ENCODE measurements around the gene FGD5.

FGD5 gene

DNA sequence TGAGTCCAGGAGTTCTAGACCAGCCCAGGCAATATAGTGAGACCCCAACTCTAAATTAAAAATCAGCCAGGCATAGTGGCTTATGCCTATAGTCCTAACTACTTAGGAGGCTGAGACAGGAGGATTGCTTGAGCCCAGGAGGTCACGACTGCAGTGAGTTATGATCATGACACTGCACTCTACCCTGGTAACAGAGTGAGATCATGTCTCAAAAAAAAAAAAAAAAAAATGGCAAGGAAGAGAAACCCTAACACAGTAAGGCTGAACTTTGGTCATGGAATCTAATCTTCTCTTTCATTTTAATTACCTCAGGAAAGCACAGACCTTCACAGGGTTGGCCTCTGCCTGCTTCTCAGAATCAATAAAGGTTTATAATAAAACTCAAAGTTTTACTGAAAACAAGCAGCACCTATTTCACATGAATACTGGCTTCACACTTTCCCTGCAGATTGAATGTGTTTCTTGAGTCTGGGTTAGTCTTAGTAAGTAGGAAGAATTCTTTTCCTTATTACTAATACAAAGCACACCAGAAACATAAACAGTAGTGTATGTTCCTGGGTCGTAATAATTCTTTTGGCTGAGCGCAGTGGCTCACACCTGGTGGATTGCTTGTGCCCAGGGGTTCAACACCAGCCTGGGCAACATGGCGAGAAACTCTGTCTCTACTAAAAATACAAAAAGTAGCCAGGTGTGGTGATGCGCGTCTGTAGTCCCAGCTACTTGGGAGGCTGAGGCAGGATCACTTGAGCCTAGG, 117.0 kb downstream of the FGD5 start:
- H3K9me3 ChIP-seq (ENCODE audit: control insufficient read depth, low read length) = no peaks in the 10 kb centered on the region
- no peak overlapping the region for H3K27ac ChIP-seq (ENCODE audit: low read depth, low read length, severe bottlenecking)
- 94 to 100% methylated on average over 3 to 4 of the region's 6 CpGs for WGBS, 2 experiments (ENCODE audit: insufficient coverage in 2 of 2)
- no peak overlapping the region for H3K4me3 ChIP-seq (ENCODE audit: extremely low read depth, insufficient read depth, low read length, poor library complexity, severe bottlenecking)
- H3K4me1 ChIP-seq (ENCODE audit: control insufficient read depth, insufficient read depth, low read length, poor library complexity, severe bottlenecking) = no peaks in the 10 kb centered on the region
- peaks cover 15% of the 10 kb centered on the region for H3K36me3 ChIP-seq (ENCODE audit: control insufficient read depth, insufficient read depth, low read length)

DNA sequence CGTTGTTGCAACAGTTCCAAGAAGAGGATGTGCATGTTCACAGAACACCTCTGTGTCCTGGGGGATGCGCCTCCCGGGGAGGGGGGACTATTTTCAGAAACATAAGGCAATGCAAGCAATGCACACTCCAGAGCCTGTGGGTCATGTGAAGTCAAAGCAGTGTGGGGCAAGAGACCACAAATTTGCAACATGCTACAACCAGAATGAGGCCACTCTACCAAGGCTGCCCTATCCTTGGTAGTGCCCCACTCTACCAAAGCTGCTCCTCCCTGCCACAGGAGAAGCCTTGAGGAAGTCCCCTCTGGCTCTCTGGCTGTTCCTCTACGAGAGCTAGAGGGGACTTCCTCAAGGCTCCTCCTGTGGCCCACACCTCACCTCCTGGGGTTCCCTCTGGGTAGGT, 120.2 kb downstream of the FGD5 start:
- H3K4me1 ChIP-seq (ENCODE audit: control insufficient read depth, insufficient read depth, low read length, poor library complexity, severe bottlenecking) = peaks cover 9% of the 10 kb centered on the region
- 96% methylated on average over 2 of the region's 4 CpGs; no CpG with 5 or more reads in 1 of the 2 experiments for WGBS, 2 experiments (ENCODE audit: insufficient coverage in 2 of 2)
- H3K36me3 ChIP-seq (ENCODE audit: control insufficient read depth, insufficient read depth, low read length) = peaks cover 18% of the 10 kb centered on the region
- no peaks in the 10 kb centered on the region for H3K9me3 ChIP-seq (ENCODE audit: control insufficient read depth, low read length)
- H3K4me3 ChIP-seq (ENCODE audit: extremely low read depth, insufficient read depth, low read length, poor library complexity, severe bottlenecking) = no peak overlapping the region
- no peak overlapping the region for H3K27ac ChIP-seq (ENCODE audit: low read depth, low read length, severe bottlenecking)

DNA sequence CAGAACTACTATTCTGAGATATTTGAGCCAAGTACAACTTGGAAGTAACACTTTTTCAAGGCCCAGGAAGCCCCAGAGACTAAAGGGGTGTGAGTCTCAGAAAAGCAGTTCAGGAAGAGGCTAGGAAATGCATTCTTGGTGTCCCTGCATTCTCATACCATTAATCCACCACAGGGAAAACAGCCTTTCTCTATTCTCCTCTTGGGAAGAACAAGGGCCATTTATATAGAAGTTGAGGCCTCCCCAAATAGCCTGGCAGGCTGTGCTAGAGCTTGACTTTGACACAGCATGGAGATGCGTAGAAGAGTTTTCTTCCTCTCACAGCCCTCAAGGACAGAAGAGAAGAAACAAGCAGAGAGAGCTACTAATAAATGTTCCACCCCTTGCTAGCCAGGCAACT, 123.1 kb downstream of the FGD5 start:
- Histone ChIP-seq H3K27ac (ENCODE audit: low read depth, low read length, severe bottlenecking) (peak overlapping the region; percentile 43), H3K9me3 (ENCODE audit: control insufficient read depth, low read length) (no peaks in the 10 kb centered on the region), H3K4me1 (ENCODE audit: control insufficient read depth, insufficient read depth, low read length, poor library complexity, severe bottlenecking) (peaks cover 9% of the 10 kb centered on the region), H3K4me3 (ENCODE audit: extremely low read depth, insufficient read depth, low read length, poor library complexity, severe bottlenecking) (no peak overlapping the region), H3K36me3 (ENCODE audit: control insufficient read depth, insufficient read depth, low read length) (peaks cover 33% of the 10 kb centered on the region)
- WGBS, 2 experiments (ENCODE audit: insufficient coverage in 2 of 2) = 86 to 100% methylated on average over 1 of the region's 1 CpG

DNA sequence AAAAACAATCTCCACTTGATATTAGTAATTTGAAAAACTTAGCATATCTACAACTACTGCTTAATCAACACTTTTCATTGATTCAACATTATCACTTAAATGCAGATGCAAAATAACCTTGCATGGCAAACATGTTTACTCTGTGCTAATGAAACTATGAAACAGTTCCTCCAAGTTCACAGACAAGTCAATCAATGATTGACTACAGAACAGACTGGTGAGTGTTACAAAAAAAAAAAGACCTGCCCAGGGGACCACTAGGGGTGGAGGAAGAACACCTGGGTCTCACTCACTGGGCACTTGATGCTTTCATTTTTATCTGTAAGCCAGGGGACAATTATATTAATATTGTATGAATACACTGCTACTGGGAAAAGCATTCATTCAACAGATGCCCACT, 124.3 kb downstream of the FGD5 start:
- no peak overlapping the region for H3K4me3 ChIP-seq (ENCODE audit: extremely low read depth, insufficient read depth, low read length, poor library complexity, severe bottlenecking)
- peaks cover 33% of the 10 kb centered on the region for H3K36me3 ChIP-seq (ENCODE audit: control insufficient read depth, insufficient read depth, low read length)
- no peaks in the 10 kb centered on the region for H3K9me3 ChIP-seq (ENCODE audit: control insufficient read depth, low read length)
- H3K27ac ChIP-seq (ENCODE audit: low read depth, low read length, severe bottlenecking) = no peak overlapping the region
- H3K4me1 ChIP-seq (ENCODE audit: control insufficient read depth, insufficient read depth, low read length, poor library complexity, severe bottlenecking) = peaks cover 9% of the 10 kb centered on the region

DNA sequence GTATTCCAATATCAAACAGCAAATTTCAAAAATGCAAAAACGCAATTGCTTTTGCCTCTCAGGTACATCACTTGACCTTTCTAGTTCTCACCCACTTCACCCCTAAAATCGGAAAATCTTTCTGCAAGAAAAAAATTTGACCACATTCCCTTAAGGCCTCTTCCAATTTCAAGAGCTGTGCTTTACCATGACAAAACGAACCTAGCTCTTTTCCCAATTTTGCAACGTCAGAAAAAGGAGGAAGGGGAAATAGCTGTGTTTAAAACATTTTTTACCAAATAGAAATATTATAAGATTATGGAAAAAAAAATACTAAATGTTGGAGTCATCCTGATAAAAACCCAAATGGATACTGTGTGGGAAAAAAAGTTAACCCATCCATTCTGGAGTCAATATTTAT, 127.5 kb downstream of the FGD5 start:
- Histone ChIP-seq H3K4me1 (ENCODE audit: control insufficient read depth, insufficient read depth, low read length, poor library complexity, severe bottlenecking) (peaks cover 24% of the 10 kb centered on the region), H3K36me3 (ENCODE audit: control insufficient read depth, insufficient read depth, low read length) (peaks cover 46% of the 10 kb centered on the region), H3K27ac (ENCODE audit: low read depth, low read length, severe bottlenecking) (no peak overlapping the region), H3K9me3 (ENCODE audit: control insufficient read depth, low read length) (no peaks in the 10 kb centered on the region), H3K4me3 (ENCODE audit: extremely low read depth, insufficient read depth, low read length, poor library complexity, severe bottlenecking) (peak overlapping the region; percentile 88)
- 70 to 75% methylated on average over 2 of the region's 4 CpGs for WGBS, 2 experiments (ENCODE audit: insufficient coverage in 2 of 2)

DNA sequence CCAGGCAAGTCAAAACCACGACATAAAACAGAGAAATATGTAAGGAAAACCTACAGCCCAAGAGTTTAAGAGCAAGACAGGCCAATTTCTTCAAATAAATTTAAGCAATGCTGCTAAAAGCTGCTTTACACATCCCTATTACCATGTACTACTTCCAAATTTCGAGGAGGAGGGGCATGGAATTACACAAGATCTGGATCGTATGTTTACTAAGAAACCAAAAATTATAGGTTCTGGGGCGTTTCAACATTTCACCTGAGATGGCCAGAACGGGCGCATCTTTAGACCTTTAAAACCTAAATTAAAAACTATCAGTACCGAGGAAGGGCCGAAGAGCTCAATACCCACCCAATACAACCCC, 128.0 kb downstream of the FGD5 start:
- peak overlapping the region; percentile 88 for H3K4me3 ChIP-seq (ENCODE audit: extremely low read depth, insufficient read depth, low read length, poor library complexity, severe bottlenecking)
- 0 to 5% methylated on average over 4 to 5 of the region's 8 CpGs for WGBS, 2 experiments (ENCODE audit: insufficient coverage in 2 of 2)
- H3K27ac ChIP-seq (ENCODE audit: low read depth, low read length, severe bottlenecking) = peak overlapping the region; percentile 100
- no peaks in the 10 kb centered on the region for H3K9me3 ChIP-seq (ENCODE audit: control insufficient read depth, low read length)
- H3K4me1 ChIP-seq (ENCODE audit: control insufficient read depth, insufficient read depth, low read length, poor library complexity, severe bottlenecking) = peaks cover 24% of the 10 kb centered on the region
- peaks cover 46% of the 10 kb centered on the region for H3K36me3 ChIP-seq (ENCODE audit: control insufficient read depth, insufficient read depth, low read length)

DNA sequence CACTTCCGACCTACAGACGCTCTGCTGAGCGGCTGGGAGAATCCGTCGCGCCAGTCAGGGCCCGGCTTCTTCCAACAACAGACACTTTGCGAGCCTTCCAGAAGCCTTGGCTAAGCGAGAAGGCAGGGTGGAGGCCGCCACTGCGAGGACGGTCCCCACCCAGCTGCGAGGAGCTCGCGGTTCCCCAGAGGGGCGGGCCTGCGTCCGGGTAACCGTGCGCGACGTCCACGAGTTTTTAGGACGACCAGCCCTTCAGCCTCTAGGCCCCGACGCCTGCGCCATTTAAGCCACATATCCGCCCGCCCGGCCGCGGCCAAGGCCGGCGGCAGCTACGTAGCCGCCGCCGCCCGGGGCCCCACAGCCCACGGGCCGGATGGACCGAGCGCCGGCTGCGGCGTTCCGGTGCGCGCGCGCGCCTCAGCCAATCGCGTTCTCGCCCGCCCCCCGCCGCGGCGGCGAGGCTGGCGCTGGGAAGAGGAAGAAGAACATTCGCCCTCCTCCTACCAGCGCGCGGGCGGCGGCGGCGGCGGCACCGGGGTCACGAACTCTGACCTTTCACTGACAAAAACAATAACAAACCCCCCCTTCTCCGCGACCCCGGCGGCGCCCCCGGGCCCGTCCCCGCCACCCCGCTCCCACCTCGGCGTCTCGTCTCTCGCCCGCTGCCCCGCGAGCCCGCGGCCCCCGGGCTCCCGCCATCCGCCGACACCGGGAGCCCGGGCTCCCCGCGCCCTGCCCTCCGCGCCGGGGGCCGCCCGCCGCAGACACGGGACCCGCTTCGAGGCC, 128.5 kb downstream of the FGD5 start, which contains the start of gene NR2C2:
TSS of gene NR2C2 (plus strand) at position 484 of the 786 bp plus-strand sequence. CDS start 56,332 bp downstream, outside the sequence.
- Histone ChIP-seq H3K9me3 (ENCODE audit: control insufficient read depth, low read length) (no peaks in the 10 kb centered on the region), H3K27ac (ENCODE audit: low read depth, low read length, severe bottlenecking) (peak within 1 kb of the TSS; percentile 100), H3K36me3 (ENCODE audit: control insufficient read depth, insufficient read depth, low read length) (peaks cover 46% of the 10 kb centered on the region), H3K4me1 (ENCODE audit: control insufficient read depth, insufficient read depth, low read length, poor library complexity, severe bottlenecking) (peaks cover 20% of the 10 kb centered on the region), H3K4me3 (ENCODE audit: extremely low read depth, insufficient read depth, low read length, poor library complexity, severe bottlenecking) (peak within 1 kb of the TSS; percentile 88)
- WGBS, 2 experiments (ENCODE audit: insufficient coverage in 2 of 2) = 0% methylated on average over 62 to 71 of the region's 108 CpGs

DNA sequence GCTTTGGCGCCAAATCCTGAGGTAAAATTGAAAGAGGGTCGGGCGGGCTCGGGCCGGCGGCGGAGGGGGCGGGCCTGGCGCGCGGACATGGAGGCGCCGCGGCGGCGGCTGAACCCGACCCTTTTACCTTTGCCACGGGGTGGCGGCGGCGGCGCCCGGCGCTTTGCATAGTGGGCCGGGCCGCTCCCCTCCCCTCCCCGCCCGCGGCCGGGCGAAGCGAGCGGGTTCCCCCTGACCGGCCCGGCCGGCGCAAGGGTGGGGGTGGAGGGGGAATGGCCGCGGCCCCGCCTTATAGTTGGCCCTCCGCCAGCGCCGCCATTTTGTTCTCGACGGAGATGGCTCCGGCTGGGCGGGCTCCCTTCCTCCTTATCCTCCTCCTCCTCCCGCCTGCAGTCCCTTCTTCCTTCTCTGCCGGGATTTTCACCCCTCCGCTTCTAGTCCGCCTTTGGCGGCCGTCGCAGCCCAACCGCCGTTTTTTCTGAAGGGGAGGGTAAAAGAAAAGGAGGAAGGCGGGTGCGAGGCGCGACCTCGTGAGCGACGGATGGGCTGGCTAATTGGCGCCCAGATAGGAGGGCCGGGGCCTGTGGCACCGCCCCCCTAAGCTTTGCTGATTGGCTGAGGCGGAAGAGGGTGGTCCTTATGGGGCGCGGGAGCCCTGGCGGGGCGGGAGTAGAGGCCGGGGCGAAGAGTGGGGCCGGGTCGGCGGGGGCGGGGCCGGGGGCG, 129.3 kb downstream of the FGD5 start:
- peaks cover 15% of the 10 kb centered on the region for H3K4me1 ChIP-seq (ENCODE audit: control insufficient read depth, insufficient read depth, low read length, poor library complexity, severe bottlenecking)
- H3K4me3 ChIP-seq (ENCODE audit: extremely low read depth, insufficient read depth, low read length, poor library complexity, severe bottlenecking) = peak overlapping the region; percentile 88
- H3K27ac ChIP-seq (ENCODE audit: low read depth, low read length, severe bottlenecking) = peak overlapping the region; percentile 100
- no peaks in the 10 kb centered on the region for H3K9me3 ChIP-seq (ENCODE audit: control insufficient read depth, low read length)
- WGBS, 2 experiments (ENCODE audit: insufficient coverage in 2 of 2) = 0% methylated on average over 33 to 51 of the region's 79 CpGs
- H3K36me3 ChIP-seq (ENCODE audit: control insufficient read depth, insufficient read depth, low read length) = peaks cover 41% of the 10 kb centered on the region

DNA sequence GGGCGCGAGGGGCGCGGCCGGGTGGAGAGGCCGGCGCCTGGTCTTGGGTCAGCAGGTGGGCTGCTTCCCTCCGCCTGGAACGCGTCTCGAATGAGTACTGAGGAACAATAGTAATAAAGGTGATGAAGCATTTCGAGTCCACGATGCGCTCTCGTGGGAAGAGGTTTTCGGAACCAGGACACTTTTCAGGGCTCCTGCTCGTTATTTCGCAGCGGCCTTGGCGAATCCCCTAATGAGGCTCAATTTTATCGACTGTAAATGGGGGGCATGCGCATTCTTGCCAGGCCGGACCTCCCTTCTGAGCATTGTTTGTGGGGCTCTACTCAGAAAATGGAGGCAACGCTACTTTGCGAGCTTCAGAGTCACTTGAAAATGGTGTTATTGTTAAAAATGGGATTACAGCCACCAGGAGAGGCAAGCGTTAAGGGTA, 129.9 kb downstream of the FGD5 start:
- H3K9me3 ChIP-seq (ENCODE audit: control insufficient read depth, low read length) = no peaks in the 10 kb centered on the region
- WGBS, 2 experiments (ENCODE audit: insufficient coverage in 2 of 2) = 2 to 4% methylated on average over 23 to 26 of the region's 26 CpGs
- peak overlapping the region; percentile 51 for H3K27ac ChIP-seq (ENCODE audit: low read depth, low read length, severe bottlenecking)
- H3K4me3 ChIP-seq (ENCODE audit: extremely low read depth, insufficient read depth, low read length, poor library complexity, severe bottlenecking) = peak overlapping the region; percentile 88
- H3K36me3 ChIP-seq (ENCODE audit: control insufficient read depth, insufficient read depth, low read length) = peaks cover 35% of the 10 kb centered on the region
- peaks cover 15% of the 10 kb centered on the region for H3K4me1 ChIP-seq (ENCODE audit: control insufficient read depth, insufficient read depth, low read length, poor library complexity, severe bottlenecking)

DNA sequence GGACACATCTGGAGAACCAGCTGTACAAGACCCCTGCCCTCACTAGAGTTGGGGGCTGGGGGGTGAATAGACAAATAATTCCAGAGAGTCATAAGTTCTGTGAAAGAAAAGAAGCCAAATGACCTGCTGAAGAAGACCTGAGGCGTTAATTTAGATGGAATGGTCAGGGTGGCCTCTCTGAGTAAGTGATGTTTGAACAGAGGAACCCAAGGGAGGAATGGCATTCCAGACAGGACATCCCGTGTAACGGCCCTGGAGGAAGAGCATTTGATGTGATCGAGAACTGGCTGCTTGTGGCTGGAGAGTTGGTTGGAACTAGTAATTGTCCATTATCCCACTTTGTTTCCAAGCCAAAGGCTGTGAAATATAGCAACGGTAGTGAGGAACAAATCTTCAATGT, 130.4 kb downstream of the FGD5 start:
- WGBS, 2 experiments (ENCODE audit: insufficient coverage in 2 of 2) = 46 to 73% methylated on average over 2 to 4 of the region's 5 CpGs
- H3K9me3 ChIP-seq (ENCODE audit: control insufficient read depth, low read length) = no peaks in the 10 kb centered on the region
- H3K27ac ChIP-seq (ENCODE audit: low read depth, low read length, severe bottlenecking) = peak overlapping the region; percentile 51
- peaks cover 30% of the 10 kb centered on the region for H3K36me3 ChIP-seq (ENCODE audit: control insufficient read depth, insufficient read depth, low read length)
- peaks cover 15% of the 10 kb centered on the region for H3K4me1 ChIP-seq (ENCODE audit: control insufficient read depth, insufficient read depth, low read length, poor library complexity, severe bottlenecking)
- peak overlapping the region; percentile 88 for H3K4me3 ChIP-seq (ENCODE audit: extremely low read depth, insufficient read depth, low read length, poor library complexity, severe bottlenecking)

Data from mesodermal cell (in vitro differentiated cells).